ENCODE results near the gene GTPBP1. TPM values are rescaled to one million over a fixed set of nuclear protein-coding genes. Genes with fewer than 3 reads are reported as not detected.

The GTPBP1 gene
- total RNA-seq, 1 donor from 2014 or later: 49.8 TPM

DNA sequence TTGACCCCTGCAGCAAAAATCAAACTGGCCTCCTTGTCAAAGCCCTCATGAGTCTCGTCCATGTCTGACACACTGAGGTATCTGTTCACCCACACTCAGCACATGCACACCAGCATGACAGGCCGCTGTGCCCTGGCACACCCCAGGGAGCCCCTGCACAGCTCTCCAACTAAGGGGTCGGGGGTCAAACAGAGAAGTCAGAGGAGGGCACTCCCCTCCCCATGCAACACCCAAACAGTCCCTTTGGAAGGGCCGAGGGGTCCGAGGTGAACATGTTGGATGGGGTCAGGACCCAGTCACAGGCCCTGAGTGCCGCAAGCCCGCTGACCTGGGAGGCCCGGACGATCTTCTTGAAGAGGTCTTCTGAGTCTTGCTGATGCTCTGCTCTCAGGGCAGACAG lies 35.4 kb downstream of the GTPBP1 start:
- no peaks in the 10 kb centered on the region for H3K79me2 ChIP-seq (ENCODE audit: insufficient read depth, low read length)
- H3K36me3 Mint-ChIP-seq (ENCODE audit: low read depth, unreplicated experiment): peaks cover 30% of the 10 kb centered on the region
- no peaks in the 10 kb centered on the region for H3K27me3 Mint-ChIP-seq (ENCODE audit: low read depth, unreplicated experiment)
- TF ChIP-seq EZH2 (IDR thresholded peaks at IDR 0.05; ENCODE audit: insufficient read depth, low read length): no peak
- TF ChIP-seq, protein P1, sequence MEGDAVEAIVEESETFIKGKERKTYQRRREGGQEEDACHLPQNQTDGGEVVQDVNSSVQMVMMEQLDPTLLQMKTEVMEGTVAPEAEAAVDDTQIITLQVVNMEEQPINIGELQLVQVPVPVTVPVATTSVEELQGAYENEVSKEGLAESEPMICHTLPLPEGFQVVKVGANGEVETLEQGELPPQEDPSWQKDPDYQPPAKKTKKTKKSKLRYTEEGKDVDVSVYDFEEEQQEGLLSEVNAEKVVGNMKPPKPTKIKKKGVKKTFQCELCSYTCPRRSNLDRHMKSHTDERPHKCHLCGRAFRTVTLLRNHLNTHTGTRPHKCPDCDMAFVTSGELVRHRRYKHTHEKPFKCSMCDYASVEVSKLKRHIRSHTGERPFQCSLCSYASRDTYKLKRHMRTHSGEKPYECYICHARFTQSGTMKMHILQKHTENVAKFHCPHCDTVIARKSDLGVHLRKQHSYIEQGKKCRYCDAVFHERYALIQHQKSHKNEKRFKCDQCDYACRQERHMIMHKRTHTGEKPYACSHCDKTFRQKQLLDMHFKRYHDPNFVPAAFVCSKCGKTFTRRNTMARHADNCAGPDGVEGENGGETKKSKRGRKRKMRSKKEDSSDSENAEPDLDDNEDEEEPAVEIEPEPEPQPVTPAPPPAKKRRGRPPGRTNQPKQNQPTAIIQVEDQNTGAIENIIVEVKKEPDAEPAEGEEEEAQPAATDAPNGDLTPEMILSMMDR (IDR thresholded peaks at IDR 0.05; ENCODE audit: insufficient read depth, low read depth, low read length): no peak
- no peaks in the 10 kb centered on the region for H3K9me3 ChIP-seq (ENCODE audit: insufficient read depth, low read depth, low read length)
- H3K9me3 Mint-ChIP-seq (ENCODE audit: unreplicated experiment): no peaks in the 10 kb centered on the region
- H3K9ac ChIP-seq (ENCODE audit: low read length): no peak overlapping the region
- H3K27ac ChIP-seq (ENCODE audit: low read depth, low read length): no peak overlapping the region
- peaks cover 9% of the 10 kb centered on the region for H4K20me1 ChIP-seq (ENCODE audit: insufficient read depth, low read length)
- no peak overlapping the region for H3K4me2 ChIP-seq (ENCODE audit: low read length)
- peaks cover 7% of the 10 kb centered on the region for H3K4me1 Mint-ChIP-seq (ENCODE audit: low read depth, unreplicated experiment)
- no peak overlapping the region for H3K27ac Mint-ChIP-seq (ENCODE audit: unreplicated experiment)
- H3K4me3 ChIP-seq (ENCODE audit: insufficient read depth, low read depth, low read length): no peak overlapping the region
- H3K27me3 ChIP-seq (ENCODE audit: insufficient read depth, low read length): no peaks in the 10 kb centered on the region
- DNase-seq (ENCODE audit: low read depth) (no peak), FAIRE-seq (no peak)
- peaks cover 48% of the 10 kb centered on the region for H3K36me3 ChIP-seq (ENCODE audit: insufficient read depth, low read length)
- H3K4me3 Mint-ChIP-seq (ENCODE audit: unreplicated experiment): no peak overlapping the region
- H2AFZ ChIP-seq (ENCODE audit: low read depth, low read length): no peak overlapping the region
- H3K4me1 ChIP-seq (ENCODE audit: insufficient read depth, low read length): peaks cover 3% of the 10 kb centered on the region

DNA sequence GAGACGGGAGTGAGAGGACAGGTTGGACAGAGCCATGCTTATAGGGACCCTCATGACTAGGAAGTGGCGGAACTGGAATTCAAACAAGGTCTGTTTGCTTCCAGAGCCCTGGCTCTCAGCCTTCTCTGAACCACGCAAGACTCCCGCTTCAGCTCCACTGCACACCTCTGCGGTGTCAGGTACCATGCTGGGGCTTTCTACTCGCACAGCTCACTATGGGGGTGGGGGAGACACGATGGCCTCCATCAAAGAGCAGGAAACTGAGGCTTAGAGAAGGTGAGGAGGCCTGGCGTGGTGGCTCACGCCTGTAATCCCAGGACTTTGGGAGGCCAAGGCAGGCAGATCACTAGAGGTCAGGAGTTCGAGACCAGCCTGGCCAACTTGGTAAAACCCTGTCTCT lies 35.8 kb downstream of the GTPBP1 start:
- Histone ChIP-seq H3K4me3 (ENCODE audit: insufficient read depth, low read depth, low read length) (no peak overlapping the region), H3K36me3 (ENCODE audit: insufficient read depth, low read length) (peaks cover 48% of the 10 kb centered on the region), H3K4me1 (ENCODE audit: insufficient read depth, low read length) (peaks cover 3% of the 10 kb centered on the region), H2AFZ (ENCODE audit: low read depth, low read length) (no peak overlapping the region), H3K4me2 (ENCODE audit: low read length) (no peak overlapping the region), H4K20me1 (ENCODE audit: insufficient read depth, low read length) (peaks cover 9% of the 10 kb centered on the region), H3K27me3 (ENCODE audit: insufficient read depth, low read length) (no peaks in the 10 kb centered on the region), H3K79me2 (ENCODE audit: insufficient read depth, low read length) (no peaks in the 10 kb centered on the region), H3K9me3 (ENCODE audit: insufficient read depth, low read depth, low read length) (no peaks in the 10 kb centered on the region), H3K27ac (ENCODE audit: low read depth, low read length) (no peak overlapping the region), H3K9ac (ENCODE audit: low read length) (no peak overlapping the region)
- TF ChIP-seq, protein P1 (IDR thresholded peaks at IDR 0.05; ENCODE audit: insufficient read depth, low read depth, low read length): no peak
- TF ChIP-seq EZH2 (IDR thresholded peaks at IDR 0.05; ENCODE audit: insufficient read depth, low read length): no peak
- Mint-ChIP-seq H3K4me1 (ENCODE audit: low read depth, unreplicated experiment) (peaks cover 7% of the 10 kb centered on the region), H3K27me3 (ENCODE audit: low read depth, unreplicated experiment) (no peaks in the 10 kb centered on the region), H3K36me3 (ENCODE audit: low read depth, unreplicated experiment) (peaks cover 30% of the 10 kb centered on the region), H3K27ac (ENCODE audit: unreplicated experiment) (no peak overlapping the region), H3K9me3 (ENCODE audit: unreplicated experiment) (no peaks in the 10 kb centered on the region), H3K4me3 (ENCODE audit: unreplicated experiment) (no peak overlapping the region)
- DNase-seq (ENCODE audit: low read depth) (no peak), FAIRE-seq (no peak)

DNA sequence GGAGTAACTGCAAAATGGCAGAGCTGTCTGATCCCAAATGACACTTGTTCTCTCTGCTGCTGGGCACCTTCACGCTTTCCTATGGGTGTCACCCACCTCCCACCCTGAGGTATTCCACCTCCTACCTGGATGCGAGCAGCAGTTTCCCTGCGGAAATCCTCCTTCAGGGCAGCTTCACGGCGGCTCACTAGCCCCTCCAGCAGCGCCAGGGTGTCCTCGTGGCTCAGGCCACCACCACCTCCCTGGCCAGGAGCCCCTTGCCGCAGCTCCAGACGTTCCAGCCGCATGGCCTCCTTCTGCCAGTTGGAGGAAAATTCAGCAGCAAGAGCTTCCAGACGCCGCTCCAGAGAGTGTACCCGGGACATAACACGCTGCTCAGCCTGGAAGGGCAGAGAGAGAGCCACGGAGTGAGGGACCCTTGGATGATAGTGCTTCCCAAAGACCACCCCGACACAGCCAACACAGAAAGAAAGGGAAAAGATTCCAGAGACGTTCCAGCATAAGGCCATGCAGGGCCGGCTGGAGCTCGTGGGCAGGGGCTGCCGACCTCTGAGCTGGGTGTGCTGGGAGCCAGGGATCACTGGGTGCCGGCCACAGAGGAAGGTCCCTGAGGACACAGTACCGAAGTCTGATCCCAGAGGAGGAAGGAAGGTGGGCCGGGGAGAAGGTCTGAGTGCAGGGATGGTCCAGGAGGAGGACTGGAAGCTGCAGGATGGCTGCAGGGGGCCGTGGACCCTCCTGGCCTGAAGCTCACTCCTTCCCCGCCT lies 36.6 kb downstream of the GTPBP1 start:
- Mint-ChIP-seq H3K36me3 (ENCODE audit: low read depth, unreplicated experiment) (peaks cover 27% of the 10 kb centered on the region), H3K27me3 (ENCODE audit: low read depth, unreplicated experiment) (no peaks in the 10 kb centered on the region), H3K4me1 (ENCODE audit: low read depth, unreplicated experiment) (peaks cover 2% of the 10 kb centered on the region), H3K27ac (ENCODE audit: unreplicated experiment) (no peak overlapping the region), H3K4me3 (ENCODE audit: unreplicated experiment) (no peak overlapping the region), H3K9me3 (ENCODE audit: unreplicated experiment) (no peaks in the 10 kb centered on the region)
- Histone ChIP-seq H3K4me1 (ENCODE audit: insufficient read depth, low read length) (peaks cover 3% of the 10 kb centered on the region), H3K9me3 (ENCODE audit: insufficient read depth, low read depth, low read length) (no peaks in the 10 kb centered on the region), H3K27ac (ENCODE audit: low read depth, low read length) (no peak overlapping the region), H4K20me1 (ENCODE audit: insufficient read depth, low read length) (peaks cover 3% of the 10 kb centered on the region), H2AFZ (ENCODE audit: low read depth, low read length) (no peak overlapping the region), H3K27me3 (ENCODE audit: insufficient read depth, low read length) (no peaks in the 10 kb centered on the region), H3K4me2 (ENCODE audit: low read length) (no peak overlapping the region), H3K79me2 (ENCODE audit: insufficient read depth, low read length) (no peaks in the 10 kb centered on the region), H3K36me3 (ENCODE audit: insufficient read depth, low read length) (peaks cover 47% of the 10 kb centered on the region), H3K9ac (ENCODE audit: low read length) (no peak overlapping the region), H3K4me3 (ENCODE audit: insufficient read depth, low read depth, low read length) (no peak overlapping the region)
- FAIRE-seq (no peak), DNase-seq (ENCODE audit: low read depth) (no peak)
- TF ChIP-seq, protein P1 (IDR thresholded peaks at IDR 0.05; ENCODE audit: insufficient read depth, low read depth, low read length): no peak
- no peak for TF ChIP-seq EZH2 (IDR thresholded peaks at IDR 0.05; ENCODE audit: insufficient read depth, low read length)
